ENCODE measurements around the gene CENPS. TPM values are rescaled to one million over a fixed set of nuclear protein-coding genes. Genes with fewer than 3 reads are reported as not detected.

The CENPS gene
- polyA plus RNA-seq, 1 experiment: 9.6 TPM

DNA sequence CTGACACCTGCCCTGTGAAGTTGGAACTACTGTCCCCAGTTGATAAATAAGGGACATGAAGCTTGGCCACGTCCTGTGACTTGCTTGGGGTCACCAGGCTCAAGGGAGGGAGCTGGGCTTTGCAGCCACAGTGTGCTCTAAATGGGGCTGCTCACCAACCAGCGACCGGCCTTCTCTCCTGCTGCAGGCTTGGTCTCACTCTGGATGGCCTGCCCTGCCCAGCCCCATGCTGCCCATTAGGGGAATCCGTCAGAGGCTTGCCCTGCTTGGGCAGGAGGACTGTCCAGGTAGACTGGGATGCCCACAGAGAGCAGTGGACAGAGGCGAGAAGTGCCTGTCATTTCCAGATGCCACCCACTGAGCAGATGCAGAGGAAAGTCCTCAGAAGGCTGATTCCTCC, 1.2 kb upstream of the CENPS start:
- H3K4me3 ChIP-seq (ENCODE audit: low read depth, low read length): no peak overlapping the region
- ChIA-PET POLR2A (no interaction called here), CTCF (interaction anchor here (0.6 to 9.1 kb wide), 14 partner anchors 20 to 801 kb away, joined by 3 to 180 read pairs (median 5); partner anchors contain the start of gene PGD)
- TF ChIP-seq CTCF (IDR thresholded peaks at IDR 0.05; ENCODE audit: insufficient read depth, low read depth, low read length): no peak
- DNase-seq (ENCODE audit: low read depth): no peak
- no peaks in the 10 kb centered on the region for H3K27me3 ChIP-seq (ENCODE audit: control insufficient read depth, insufficient read depth, low read length)
- no peaks in the 10 kb centered on the region for H3K36me3 ChIP-seq (ENCODE audit: control insufficient read depth, insufficient read depth, low read length)

DNA sequence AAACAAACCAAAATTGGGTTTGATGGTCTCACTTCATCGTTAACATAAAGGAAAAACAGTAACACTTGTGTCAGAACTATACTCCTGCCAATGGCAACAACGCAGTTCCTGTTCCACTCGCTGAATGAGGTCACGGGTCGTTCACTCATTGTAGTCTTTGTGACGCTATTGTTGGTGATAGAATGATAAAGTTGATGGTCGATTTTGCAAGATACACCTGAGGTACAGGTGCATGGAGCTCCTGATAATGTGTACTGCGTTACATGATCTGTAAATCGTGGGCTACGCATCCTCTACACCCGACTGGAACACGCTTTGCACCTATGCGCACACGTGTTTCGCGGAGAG, 391 bp upstream of the CENPS start:
- H3K4me3 ChIP-seq (ENCODE audit: low read depth, low read length): peak overlapping the region; percentile 80
- POLR2A ChIA-PET: no interaction called here

GRCh38 chr1:10431070-10431730, 967 bp downstream of the CENPS start:
- Histone ChIP-seq H3K4me3 (ENCODE audit: low read depth, low read length) (peak overlapping the region; percentile 80), H3K36me3 (ENCODE audit: control insufficient read depth, insufficient read depth, low read length) (no peaks in the 10 kb centered on the region), H3K27me3 (ENCODE audit: control insufficient read depth, insufficient read depth, low read length) (no peaks in the 10 kb centered on the region)
- ChIA-PET POLR2A (interaction anchor here (0.6 kb wide), 1 partner anchor 21 kb away, joined by 6 read pairs; no protein-coding TSS in a partner anchor), CTCF (interaction anchor here (0.6 to 9.1 kb wide), 14 partner anchors 12 to 451 kb away, joined by 3 to 180 read pairs (median 4); partner anchors contain the start of gene CORT)
- no peak for DNase-seq (ENCODE audit: low read depth)
- TF ChIP-seq CTCF (IDR thresholded peaks at IDR 0.05; ENCODE audit: insufficient read depth, low read depth, low read length): no peak

More for the DNA sequence above, 391 bp upstream of the CENPS start:
- H3K27me3 ChIP-seq (ENCODE audit: control insufficient read depth, insufficient read depth, low read length): no peaks in the 10 kb centered on the region
- no peaks in the 10 kb centered on the region for H3K36me3 ChIP-seq (ENCODE audit: control insufficient read depth, insufficient read depth, low read length)
- no peak for TF ChIP-seq CTCF (IDR thresholded peaks at IDR 0.05; ENCODE audit: insufficient read depth, low read depth, low read length)
- CTCF ChIA-PET: interaction anchor here (0.7 to 9.1 kb wide), 23 partner anchors 13 to 802 kb away, joined by 3 to 180 read pairs (median 5); partner anchors contain the start of gene PGD
- no peak for DNase-seq (ENCODE audit: low read depth)

DNA sequence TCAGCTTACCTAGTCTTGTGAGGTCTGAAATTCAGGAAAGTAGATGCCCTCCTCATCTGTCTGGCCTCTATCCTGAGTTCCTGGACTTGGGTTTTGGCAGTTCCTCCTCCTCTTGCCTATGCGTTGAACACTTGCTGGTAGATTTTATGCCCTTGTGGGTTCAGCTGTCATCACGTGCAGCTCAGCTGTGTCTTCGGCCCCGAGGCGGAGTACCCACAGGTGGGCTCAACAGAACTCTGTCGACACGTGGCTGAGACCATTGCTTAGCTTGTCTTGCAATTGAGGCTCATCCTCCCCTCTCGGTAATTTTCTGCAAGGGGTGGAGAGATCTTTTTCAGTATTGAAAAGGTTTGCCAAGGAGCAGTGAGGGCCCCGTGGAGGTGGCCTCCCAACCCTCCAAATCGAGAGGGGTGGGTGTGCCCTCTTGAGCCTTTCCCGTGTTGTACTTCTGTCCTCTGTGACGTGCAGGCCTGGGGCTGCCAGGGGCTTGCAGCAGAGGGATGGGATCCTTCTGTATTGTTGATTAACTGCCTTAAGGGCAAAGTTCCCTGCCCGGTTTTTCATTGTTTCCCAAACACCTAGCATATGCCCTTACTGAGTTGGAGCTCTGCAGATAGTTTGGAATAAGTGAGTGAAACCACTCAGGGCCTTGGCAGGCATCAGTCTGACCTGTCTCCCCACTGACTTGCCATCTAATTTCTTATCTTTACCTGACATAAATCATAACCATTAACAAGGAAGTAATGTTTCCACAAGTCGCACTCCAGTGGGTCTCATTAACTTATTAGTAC, 2.9 kb downstream of the CENPS start:
- no peak for DNase-seq (ENCODE audit: low read depth)
- H3K27me3 ChIP-seq (ENCODE audit: control insufficient read depth, insufficient read depth, low read length): no peaks in the 10 kb centered on the region
- CTCF ChIA-PET: interaction anchor here (0.6 to 9.1 kb wide), 3 partner anchors 55 to 168 kb away, joined by 3 to 180 read pairs (median 3); no protein-coding TSS in a partner anchor
- no peak for TF ChIP-seq CTCF (IDR thresholded peaks at IDR 0.05; ENCODE audit: insufficient read depth, low read depth, low read length)
- no peaks in the 10 kb centered on the region for H3K36me3 ChIP-seq (ENCODE audit: control insufficient read depth, insufficient read depth, low read length)
- POLR2A ChIA-PET: no interaction called here
- H3K4me3 ChIP-seq (ENCODE audit: low read depth, low read length): no peak overlapping the region

- H3K36me3 ChIP-seq (ENCODE audit: control insufficient read depth, insufficient read depth, low read length): no peaks in the 10 kb centered on the region
- DNase-seq (ENCODE audit: low read depth): no peak
- TF ChIP-seq CTCF (IDR thresholded peaks at IDR 0.05; ENCODE audit: insufficient read depth, low read depth, low read length): no peak
- H3K4me3 ChIP-seq (ENCODE audit: low read depth, low read length): no peak overlapping the region
- POLR2A ChIA-PET: no interaction called here
- CTCF ChIA-PET: interaction anchor here (9.1 kb wide), 1 partner anchor 59 kb away, joined by 180 read pairs; no protein-coding TSS in a partner anchor
- no peaks in the 10 kb centered on the region for H3K27me3 ChIP-seq (ENCODE audit: control insufficient read depth, insufficient read depth, low read length)
Observed at GRCh38 chr1:10433790-10434189, 3.6 kb downstream of the CENPS start.
